GM12878 (cell line): ENCODE measurements around the gene CCP110. TPM values are rescaled to one million over a fixed set of nuclear protein-coding genes. Genes with fewer than 3 reads are reported as not detected.

ENCODE experiments used
- ATAC-seq: fragments of 200-7000 bp; cut with Tn5 transposase; 3 replicates; pipeline ENCODE4 v1.9.1; 2020; ENCODE audit warnings: mild to moderate bottlenecking, moderate library complexity
- BruUV-seq: library from RNA; stranded (reverse); fragments of 400-500 nt; replicated peaks from 2 replicates; lab custom pipeline; 2021; lab: Mats Ljungman, UMichigan
- CTCF ChIA-PET: fragments of 300-600 bp; sonication (Branson Sonifier 250); formaldehyde crosslinking; extraction: SDS; loops from one replicate; lab custom pipeline; 2021; ENCODE audit warnings: inconsistent platforms; lab: Yijun Ruan, JAX
- POLR2A ChIA-PET: fragments of 350-600 bp; formaldehyde crosslinking; extraction: SDS; loops from one replicate; lab custom pipeline; 2021; ENCODE audit warnings: inconsistent platforms; lab: Charles Lee
- RAD21 ChIA-PET: fragments of 300-600 bp; sonication (Branson Sonifier 250); formaldehyde crosslinking; loops from one replicate; lab custom pipeline; 2023; ENCODE audit warnings: antibody characterized with exemption; ENCODE audit not compliant: unreplicated experiment; lab: Charles Lee
- SMC1A ChIA-PET: fragments of 300-600 bp; sonication (Branson Sonifier 250); formaldehyde crosslinking; loops from one replicate; lab custom pipeline; 2023; ENCODE audit not compliant: unreplicated experiment, uncharacterized antibody; lab: Charles Lee
- DNase-seq: peaks from one replicate; pipeline ENCODE4 v3.0.0-alpha.2; 2011; ENCODE audit warnings: low read depth, low spot score
- FAIRE-seq: peaks from 3 replicates; lab custom pipeline; 2011; peaks lifted over from hg19 to GRCh38; lab: Jason Lieb, UNC
- H2AFZ ChIP-seq: 2 replicates; pipeline ENCODE4 v1.6.0; 2011; ENCODE audit warnings: low read depth, low read length, control low read depth; ENCODE audit not compliant: control insufficient read depth
- H3K27ac ChIP-seq: 2 replicates; pipeline ENCODE4 v1.5.1; 2011; ENCODE audit warnings: control low read depth; ENCODE audit not compliant: control insufficient read depth, insufficient read depth
- H3K27me3 ChIP-seq, 2 experiments: replicated peaks in 1 of 2; 2 replicates each; pipeline versions ENCODE4 v1.6.0 to v1.6.1; 2011; ENCODE audit warnings: low read length in 1 of 2; ENCODE audit not compliant: control insufficient read depth in 2 of 2, insufficient read depth in 2 of 2
- H3K36me3 ChIP-seq, 2 experiments: 2 replicates each; pipeline ENCODE4 v1.5.1; 2011; ENCODE audit warnings: low read length in 1 of 2; ENCODE audit not compliant: control insufficient read depth in 2 of 2, insufficient read depth in 2 of 2
- H3K4me1 ChIP-seq: 2 replicates; pipeline ENCODE4 v1.6.1; 2011; ENCODE audit warnings: mild to moderate bottlenecking, low read length, moderate library complexity, mixed read lengths; ENCODE audit not compliant: control insufficient read depth, insufficient read depth
- H3K4me2 ChIP-seq: 2 replicates; pipeline ENCODE4 v1.6.0; 2011; ENCODE audit warnings: control low read depth; ENCODE audit not compliant: control insufficient read depth, insufficient read depth
- H3K4me3 ChIP-seq: fragments of 200-600 bp; sonication (generic); 2 replicates; pipeline ENCODE4 v1.5.1; 2016
- H3K79me2 ChIP-seq: 2 replicates; pipeline ENCODE4 v1.6.0; 2011; ENCODE audit warnings: low read length; ENCODE audit not compliant: control insufficient read depth, insufficient read depth
- H3K9ac ChIP-seq: 2 replicates; pipeline ENCODE4 v1.8.0; 2011; ENCODE audit warnings: low read length, control low read depth, mixed read lengths; ENCODE audit not compliant: control insufficient read depth, insufficient read depth
- H3K9me3 ChIP-seq: replicated peaks from 3 replicates; pipeline ENCODE4 v1.5.1; 2011; ENCODE audit warnings: mild to moderate bottlenecking, low read length; ENCODE audit not compliant: control insufficient read depth, insufficient read depth
- H4K20me1 ChIP-seq: 2 replicates; pipeline ENCODE4 v1.6.0; 2011; ENCODE audit not compliant: control insufficient read depth, insufficient read depth
- CHD2 ChIP-seq: IDR thresholded peaks from 2 replicates; pipeline ENCODE4 v1.6.1; 2011; ENCODE audit warnings: low read depth, low read length, improper control_type of control experiment, borderline replicate concordance
- HCFC1 ChIP-seq: fragments of 150-350 bp; IDR thresholded peaks from 2 replicates; pipeline ENCODE4 v1.6.1; 2014; ENCODE audit warnings: low read length
- HDAC2 ChIP-seq: fragments of 200-600 bp; sonication (generic); IDR thresholded peaks from 2 replicates; pipeline ENCODE4 v1.6.1; 2017
- JUND ChIP-seq: IDR thresholded peaks from 2 replicates; pipeline ENCODE4 v1.6.1; 2012; ENCODE audit warnings: low read depth, mild to moderate bottlenecking, low read length, improper control_type of control experiment, moderate library complexity
- KAT2A ChIP-seq: conservative IDR thresholded peaks from 2 replicates; pipeline ENCODE4 v1.6.1; 2011; ENCODE audit warnings: low read depth, low read length; ENCODE audit not compliant: control insufficient read depth
- NFIC ChIP-seq: IDR thresholded peaks from 2 replicates; pipeline ENCODE4 v1.6.1; 2012; ENCODE audit warnings: low read depth, mild to moderate bottlenecking, inconsistent platforms, low read length, moderate library complexity
- PKNOX1 ChIP-seq: fragments of 450-650 bp; IDR thresholded peaks from 2 replicates; pipeline ENCODE4 v1.6.1; 2016; ENCODE audit warnings: mild to moderate bottlenecking
- SMAD1 ChIP-seq: fragments of 450-650 bp; IDR thresholded peaks from 2 replicates; pipeline ENCODE4 v1.6.1; 2018; ENCODE audit warnings: mild to moderate bottlenecking, low read depth; ENCODE audit not compliant: partially characterized antibody
- SP1 ChIP-seq: IDR thresholded peaks from one replicate; pipeline ENCODE4 v1.6.1; 2011; ENCODE audit warnings: low read depth, low read length
- SREBF1 ChIP-seq: IDR thresholded peaks from 2 replicates; pipeline ENCODE4 v1.6.1; 2012; ENCODE audit warnings: mild to moderate bottlenecking, low read length
- SUPT20H ChIP-seq: IDR thresholded peaks from 2 replicates; pipeline ENCODE4 v1.6.1; 2011; ENCODE audit warnings: low read depth, mild to moderate bottlenecking, low read length, moderate library complexity, borderline replicate concordance; ENCODE audit not compliant: control insufficient read depth
- TAF1 ChIP-seq: IDR thresholded peaks from 2 replicates; pipeline ENCODE4 v1.6.1; 2011; ENCODE audit warnings: mild to moderate bottlenecking, low read depth, low read length, borderline replicate concordance
- YBX1 ChIP-seq: fragments of 450-650 bp; IDR thresholded peaks from 2 replicates; pipeline ENCODE4 v1.6.1; 2016; ENCODE audit warnings: antibody characterized with exemption
- WGBS: methylation state at CpG from one replicate; pipeline ENCODE4 v1.1.6; 2016; ENCODE audit warnings: low lambda C conversion rate; ENCODE audit not compliant: insufficient replicate concordance, insufficient coverage; ENCODE audit errors: missing lambda C conversion rate; 5-methylcytosine and 5-hydroxymethylcytosine counted together
- in situ Hi-C: fragments of 300-500 bp; cut with MboI; formaldehyde crosslinking; loops from 9 replicates; pipeline ENCODE4 v1.14.3; 2018; ENCODE audit warnings: mixed read lengths
- intact Hi-C: fragments of 100-400 bp; cut with micrococcal nuclease; formaldehyde crosslinking; loops from one replicate; pipeline ENCODE4 v1.14.2; 2022; ENCODE audit not compliant: unreplicated experiment
- polyA plus RNA-seq, 11 experiments: library from polyadenylated mRNA; depleted of rRNA in 4 of 11; unstranded in 6 of 11; stranded (reverse) in 5 of 11; fragments of >200 nt; fragmentation: Nextera tagmentation in 4 of 11; fragmentation: Illumina TruSeq in 1 of 11; extraction: Ambion mirVana in 4 of 11; extraction: Trizol in 1 of 11; gene quantifications; 1 replicate in 1 of 11; 2 replicates in 10 of 11; pipeline versions ENCODE4 v1.2.1 to v1.2.3, GENCODE V29; 2011 to 2016; ENCODE audit warnings: inconsistent platforms in 2 of 11, missing spikeins in 2 of 11, low read depth in 1 of 11
- total RNA-seq, 4 experiments: library from RNA; depleted of rRNA in 3 of 4; stranded (reverse); fragments of >200 nt in 3 of 4; fragmentation: Illumina TruSeq in 1 of 4; extraction: Trizol in 1 of 4; gene quantifications; 2 replicates each; pipeline versions ENCODE4 v1.2.1 to v1.2.3, GENCODE V29; 2013 to 2021
- TF ChIP-seq, protein P1 (sequence below): fragments of 450-650 bp; IDR thresholded peaks from 2 replicates; pipeline ENCODE4 v1.6.1; 2017; ENCODE audit warnings: mild to moderate bottlenecking, moderate library complexity
- TF ChIP-seq, protein P2 (sequence below): IDR thresholded peaks from 2 replicates; pipeline ENCODE4 v1.6.1; 2011; ENCODE audit warnings: mild to moderate bottlenecking, low read depth, low read length, moderate library complexity; ENCODE audit not compliant: insufficient replicate concordance

The CCP110 gene
- total and polyA plus RNA-seq, 10 of the 15 experiments (the other 5 are each of a cell fraction or from before 2014, with no cell fraction given): 6.4 to 38.1 (median 26.7) TPM

DNA sequence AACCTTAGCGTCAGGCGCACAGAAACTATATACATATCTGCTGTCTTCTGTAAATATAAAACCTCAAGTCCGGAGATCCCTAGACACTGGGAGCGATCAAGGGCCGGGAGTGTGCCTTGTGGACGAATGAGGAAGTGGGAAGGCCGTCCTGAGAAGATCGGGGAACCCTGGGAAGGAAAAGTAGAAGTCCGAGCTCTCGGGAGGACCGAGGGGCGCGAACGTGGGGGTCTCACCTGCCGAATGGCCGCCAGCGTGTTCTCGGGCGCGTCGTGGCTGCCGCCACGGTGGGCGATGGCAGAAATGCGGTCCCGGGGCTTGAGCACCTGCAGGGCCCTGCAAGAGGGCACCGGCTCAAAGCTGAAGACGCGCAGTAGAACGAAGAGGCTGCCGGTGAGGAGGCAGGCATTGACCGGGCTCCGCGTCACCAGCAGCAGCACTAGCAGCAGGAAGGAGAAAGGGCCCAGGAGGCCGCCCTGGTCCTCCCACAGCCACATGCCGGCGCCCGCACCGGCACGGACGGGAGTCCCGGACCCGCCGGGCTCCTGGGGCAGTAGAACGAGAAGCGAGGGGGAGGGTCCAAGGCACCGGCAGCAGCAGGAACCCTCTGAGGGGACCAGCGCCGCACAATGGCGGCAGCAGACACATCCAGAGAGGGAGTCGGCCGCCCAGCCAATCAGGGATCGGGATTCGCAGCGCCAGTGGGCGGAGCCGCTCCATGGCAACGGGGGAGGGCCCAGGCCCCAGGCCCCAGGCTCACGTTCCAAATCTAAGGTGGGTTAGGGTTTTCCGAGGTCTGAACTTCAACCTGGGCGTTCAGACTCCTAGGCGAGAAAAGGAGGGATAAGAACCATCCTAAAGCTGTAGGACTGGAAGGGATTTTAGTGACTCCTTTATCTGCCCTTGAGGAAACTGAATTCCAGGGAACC lies 2.0 kb upstream of the CCP110 start, which contains the start of gene GDE1 (continued):
- TF ChIP-seq, protein P1, sequence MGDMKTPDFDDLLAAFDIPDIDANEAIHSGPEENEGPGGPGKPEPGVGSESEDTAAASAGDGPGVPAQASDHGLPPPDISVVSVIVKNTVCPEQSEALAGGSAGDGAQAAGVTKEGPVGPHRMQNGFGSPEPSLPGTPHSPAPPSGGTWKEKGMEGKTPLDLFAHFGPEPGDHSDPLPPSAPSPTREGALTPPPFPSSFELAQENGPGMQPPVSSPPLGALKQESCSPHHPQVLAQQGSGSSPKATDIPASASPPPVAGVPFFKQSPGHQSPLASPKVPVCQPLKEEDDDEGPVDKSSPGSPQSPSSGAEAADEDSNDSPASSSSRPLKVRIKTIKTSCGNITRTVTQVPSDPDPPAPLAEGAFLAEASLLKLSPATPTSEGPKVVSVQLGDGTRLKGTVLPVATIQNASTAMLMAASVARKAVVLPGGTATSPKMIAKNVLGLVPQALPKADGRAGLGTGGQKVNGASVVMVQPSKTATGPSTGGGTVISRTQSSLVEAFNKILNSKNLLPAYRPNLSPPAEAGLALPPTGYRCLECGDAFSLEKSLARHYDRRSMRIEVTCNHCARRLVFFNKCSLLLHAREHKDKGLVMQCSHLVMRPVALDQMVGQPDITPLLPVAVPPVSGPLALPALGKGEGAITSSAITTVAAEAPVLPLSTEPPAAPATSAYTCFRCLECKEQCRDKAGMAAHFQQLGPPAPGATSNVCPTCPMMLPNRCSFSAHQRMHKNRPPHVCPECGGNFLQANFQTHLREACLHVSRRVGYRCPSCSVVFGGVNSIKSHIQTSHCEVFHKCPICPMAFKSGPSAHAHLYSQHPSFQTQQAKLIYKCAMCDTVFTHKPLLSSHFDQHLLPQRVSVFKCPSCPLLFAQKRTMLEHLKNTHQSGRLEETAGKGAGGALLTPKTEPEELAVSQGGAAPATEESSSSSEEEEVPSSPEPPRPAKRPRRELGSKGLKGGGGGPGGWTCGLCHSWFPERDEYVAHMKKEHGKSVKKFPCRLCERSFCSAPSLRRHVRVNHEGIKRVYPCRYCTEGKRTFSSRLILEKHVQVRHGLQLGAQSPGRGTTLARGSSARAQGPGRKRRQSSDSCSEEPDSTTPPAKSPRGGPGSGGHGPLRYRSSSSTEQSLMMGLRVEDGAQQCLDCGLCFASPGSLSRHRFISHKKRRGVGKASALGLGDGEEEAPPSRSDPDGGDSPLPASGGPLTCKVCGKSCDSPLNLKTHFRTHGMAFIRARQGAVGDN: 0 out of 2 replicates have a peak, but pooled peaks have one; percentile 41
- TF ChIP-seq HCFC1 (0 out of 2 replicates have a peak, but pooled peaks have one; percentile 14), CHD2 (peak; percentile 72; the same call in 1 of the 2 replicates), JUND (no peak), KAT2A (no peak)
- TF ChIP-seq, all 136 proteins: peak for 32

DNA sequence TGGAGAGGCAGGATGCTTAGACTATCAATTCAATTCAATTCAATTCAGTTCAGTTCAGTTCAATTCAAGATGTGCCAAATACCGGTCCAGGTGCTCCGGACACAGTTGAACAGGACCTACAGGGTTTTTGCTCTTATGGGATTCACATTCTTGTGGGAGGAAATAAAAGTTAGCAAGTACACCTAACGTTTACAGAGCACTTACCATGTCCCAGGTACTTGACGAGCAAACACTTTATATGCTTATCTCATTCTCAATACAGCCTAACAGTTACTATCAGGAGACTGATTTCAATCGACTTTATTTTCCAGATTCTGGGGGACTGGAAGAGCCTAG lies 1.4 kb upstream of the CCP110 start:
- no peaks in the 10 kb centered on the region for H4K20me1 ChIP-seq
- no peak for TF ChIP-seq CHD2
- no peak for TF ChIP-seq TAF1
- no peak for TF ChIP-seq SMAD1
- TF ChIP-seq SREBF1: no peak
- TF ChIP-seq, protein P2, sequence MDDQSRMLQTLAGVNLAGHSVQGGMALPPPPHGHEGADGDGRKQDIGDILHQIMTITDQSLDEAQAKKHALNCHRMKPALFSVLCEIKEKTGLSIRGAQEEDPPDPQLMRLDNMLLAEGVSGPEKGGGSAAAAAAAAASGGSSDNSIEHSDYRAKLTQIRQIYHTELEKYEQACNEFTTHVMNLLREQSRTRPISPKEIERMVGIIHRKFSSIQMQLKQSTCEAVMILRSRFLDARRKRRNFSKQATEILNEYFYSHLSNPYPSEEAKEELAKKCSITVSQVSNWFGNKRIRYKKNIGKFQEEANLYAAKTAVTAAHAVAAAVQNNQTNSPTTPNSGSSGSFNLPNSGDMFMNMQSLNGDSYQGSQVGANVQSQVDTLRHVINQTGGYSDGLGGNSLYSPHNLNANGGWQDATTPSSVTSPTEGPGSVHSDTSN: no peak
- TF ChIP-seq PKNOX1: no peak
- no peak for TF ChIP-seq YBX1
- no peak for TF ChIP-seq NFIC
- no peak for TF ChIP-seq HDAC2
- TF ChIP-seq SUPT20H: no peak
- TF ChIP-seq SP1: no peak
- no peak for TF ChIP-seq HCFC1
- in situ Hi-C loops (loop anchor here (10.0 kb wide), 1 partner anchor 728 kb away; the partner anchor contains the start of gene RPS15A), intact Hi-C loops (loop anchor here (5.0 kb wide), 1 partner anchor 455 kb away; the partner anchor contains the start of gene COQ7)
- ATAC-seq (no peak), DNase-seq (no peak), FAIRE-seq (no peak)
- BruUV-seq: no TSS peak
- RAD21 ChIA-PET: interaction anchor here (2.1 kb wide), 1 partner anchor 33 kb away, joined by 9 read pairs; the partner anchor contains the start of gene VPS35L
- WGBS: 15% methylated on average over 5 of the region's 5 CpGs
- H2AFZ ChIP-seq: peak overlapping the region; percentile 87
- peak overlapping the region; percentile 81; the same call in 1 of the 2 replicates for H3K4me3 ChIP-seq
- H3K27me3 ChIP-seq: no peaks in the 10 kb centered on the region
- H3K9me3 ChIP-seq: no peaks in the 10 kb centered on the region
- CTCF ChIA-PET: no interaction called here
- POLR2A ChIA-PET: no interaction called here
- no peak overlapping the region for H3K27ac ChIP-seq
- peak overlapping the region; percentile 83; the same call in 1 of the 2 replicates for H3K9ac ChIP-seq
- H3K4me1 ChIP-seq: peaks cover 14% of the 10 kb centered on the region
- H3K79me2 ChIP-seq: peaks cover 67% of the 10 kb centered on the region
- H3K36me3 ChIP-seq: no peaks in the 10 kb centered on the region
- peak overlapping the region; percentile 90 for H3K4me2 ChIP-seq
- SMC1A ChIA-PET: no interaction called here
